HG03064 (cell line): Measurements from ENCODE around the gene QSOX1.
"Not testable (repeated sequence)": the region's sequence is repeated elsewhere in the genome, so short reads cannot be mapped to it uniquely, and the experiment has no call there.

Experiments used
- ATAC-seq: cut with Tn5 transposase; IDR thresholded peaks from one replicate; pipeline ENCODE4 v1.9.1; 2021; ENCODE audit warnings: low read depth; ENCODE audit not compliant: unreplicated experiment

Gene QSOX1

GRCh38 chr1:180154325-180155181 lies at the start of gene QSOX1:
Gene QSOX1, plus strand, starts transcription at chr1:180154869. Its CDS starts 39 bp downstream, at chr1:180154908.
- ATAC-seq: peak; percentile 92

GRCh38 chr1:180112091-180112490 lies 42.6 kb upstream of the QSOX1 start:
- no peak for ATAC-seq

GRCh38 chr1:180112984-180113647 lies 41.6 kb upstream of the QSOX1 start:
- no peak for ATAC-seq

GRCh38 chr1:180114396-180114945 lies 40.2 kb upstream of the QSOX1 start:
- ATAC-seq: no peak

GRCh38 chr1:180116964-180117763 lies 37.5 kb upstream of the QSOX1 start:
- no peak for ATAC-seq

GRCh38 chr1:180117764-180118116 lies 36.9 kb upstream of the QSOX1 start:
- ATAC-seq: no peak

GRCh38 chr1:180119837-180120236 lies 34.8 kb upstream of the QSOX1 start:
- no peak for ATAC-seq

GRCh38 chr1:180123463-180123936 lies 31.2 kb upstream of the QSOX1 start:
- ATAC-seq: no peak

GRCh38 chr1:180130651-180131050 lies 24.0 kb upstream of the QSOX1 start:
- no peak for ATAC-seq

GRCh38 chr1:180131510-180131909 lies 23.2 kb upstream of the QSOX1 start:
- no peak for ATAC-seq

- no peak for ATAC-seq
Measured at GRCh38 chr1:180133193-180133592, 21.5 kb upstream of the QSOX1 start.

- ATAC-seq: not testable (repeated sequence)
Measured at GRCh38 chr1:180133688-180134087, 21.0 kb upstream of the QSOX1 start.

- ATAC-seq: no peak
Measured at GRCh38 chr1:180135535-180135934, 19.1 kb upstream of the QSOX1 start.

- no peak for ATAC-seq
Measured at GRCh38 chr1:180136331-180136967, 18.2 kb upstream of the QSOX1 start.

- ATAC-seq: no peak
Measured at GRCh38 chr1:180136968-180137356, 17.7 kb upstream of the QSOX1 start.

- no peak for ATAC-seq
Measured at GRCh38 chr1:180137776-180138175, 16.9 kb upstream of the QSOX1 start.

- ATAC-seq: no peak
Measured at GRCh38 chr1:180141381-180141934, 13.2 kb upstream of the QSOX1 start.

GRCh38 chr1:180143359-180143758 lies 11.3 kb upstream of the QSOX1 start:
- ATAC-seq: no peak

GRCh38 chr1:180144659-180145357 lies 9.9 kb upstream of the QSOX1 start:
- no peak for ATAC-seq
